ENCODE results near the gene EXOC3L1.

EXOC3L1 gene

DNA sequence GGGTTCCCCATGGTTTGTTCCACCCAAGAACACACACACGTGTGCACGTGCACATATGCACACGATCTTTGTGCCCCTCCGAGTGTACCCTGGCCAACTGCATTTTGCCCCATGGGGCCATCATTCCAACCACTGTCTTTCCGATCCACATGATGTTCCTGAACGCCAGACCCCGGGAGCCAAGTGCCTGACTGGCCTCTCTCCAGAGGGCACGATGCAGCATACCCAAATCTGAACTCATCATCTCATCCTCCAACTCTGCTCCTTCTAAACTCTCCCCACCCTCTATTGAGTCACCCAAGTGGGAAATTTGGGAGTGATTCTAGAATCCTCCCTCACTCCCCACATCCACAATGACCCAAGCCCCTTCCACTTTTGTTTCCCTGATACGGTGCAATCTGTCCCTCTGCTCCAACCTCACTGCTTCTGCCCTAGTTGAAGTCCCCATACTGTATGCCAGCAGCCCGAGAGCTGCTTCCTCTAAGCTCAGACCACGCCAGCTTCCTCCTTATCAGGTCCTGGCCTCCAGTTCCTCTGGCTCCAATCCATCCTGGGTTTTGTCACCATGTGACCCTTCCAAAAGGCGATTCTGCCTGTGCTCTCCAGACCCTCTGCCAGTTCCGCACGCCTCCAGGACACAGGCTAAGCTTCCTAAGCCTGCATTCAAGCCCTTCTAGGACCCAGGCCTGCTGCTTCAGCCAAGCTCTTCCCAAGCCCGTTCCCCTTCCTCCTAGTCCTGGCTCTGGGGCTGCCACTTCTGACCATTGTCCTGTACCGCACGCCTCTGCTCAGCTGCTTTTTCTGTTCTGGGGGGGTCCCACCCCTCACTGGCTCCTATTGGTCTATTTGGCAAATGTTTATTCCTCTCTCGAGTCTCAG is 26.9 kb upstream of the EXOC3L1 start:
- peak; percentile 94 for DNase-seq

DNA sequence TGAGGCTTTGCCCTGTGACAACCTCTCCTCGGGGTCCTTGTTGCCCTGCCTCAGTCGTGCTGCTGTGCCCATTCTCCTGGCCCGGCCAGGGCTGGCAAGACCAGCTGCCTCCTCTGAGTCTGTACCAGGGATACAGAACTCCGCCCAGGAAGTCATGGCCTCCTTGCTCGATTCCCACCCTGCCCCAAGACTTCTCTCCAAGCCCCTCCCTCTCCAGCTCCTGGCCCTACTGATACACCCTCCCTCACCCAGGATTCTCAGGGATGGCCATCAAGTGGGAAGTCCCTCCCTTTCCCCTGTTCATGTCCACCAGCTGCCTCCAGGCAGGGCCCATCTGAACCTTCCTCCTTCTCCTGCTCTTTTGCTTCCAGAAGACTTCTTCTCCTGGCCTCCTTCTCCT is 25.8 kb upstream of the EXOC3L1 start:
- DNase-seq: no peak

DNA sequence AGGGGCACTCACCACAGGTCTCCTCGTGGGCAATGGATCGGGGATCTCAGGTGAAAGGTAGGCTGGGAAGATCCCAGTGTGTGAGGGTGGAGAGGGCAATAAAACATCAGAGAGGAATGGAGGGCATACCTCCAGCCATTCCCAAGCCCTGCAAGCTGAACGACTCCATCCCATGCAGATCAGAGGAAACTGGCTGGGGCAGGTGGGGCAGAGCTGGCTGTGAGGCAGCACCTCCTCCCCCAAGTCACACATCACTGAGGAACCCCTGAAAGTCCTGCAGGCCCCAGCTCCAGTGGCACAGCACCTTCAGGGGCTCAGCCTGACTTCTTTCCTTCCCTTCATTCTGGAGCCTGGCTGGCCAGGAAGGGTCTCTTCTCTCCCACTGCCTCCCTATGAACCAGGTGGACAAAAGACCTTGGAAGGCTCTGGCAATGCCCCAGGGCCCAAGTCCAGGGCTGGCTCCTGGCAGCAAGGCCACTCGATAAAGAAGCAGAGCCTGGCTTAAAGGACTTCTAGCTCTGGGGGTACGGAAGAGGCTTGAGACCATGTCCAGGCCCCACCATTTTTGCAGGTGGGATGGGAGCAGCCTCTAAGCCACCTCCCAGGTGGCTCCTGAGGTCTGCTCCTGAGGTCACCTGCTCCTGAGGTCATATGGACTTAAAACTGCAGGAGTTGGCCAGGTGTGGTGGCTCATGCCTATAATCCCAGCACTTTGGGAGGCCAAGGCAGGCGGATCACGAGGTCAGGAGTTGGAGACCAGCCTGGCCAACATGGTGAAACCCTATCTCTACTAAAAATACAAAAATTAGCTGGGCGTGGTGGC is 23.5 kb upstream of the EXOC3L1 start:
- no peak for DNase-seq

DNA sequence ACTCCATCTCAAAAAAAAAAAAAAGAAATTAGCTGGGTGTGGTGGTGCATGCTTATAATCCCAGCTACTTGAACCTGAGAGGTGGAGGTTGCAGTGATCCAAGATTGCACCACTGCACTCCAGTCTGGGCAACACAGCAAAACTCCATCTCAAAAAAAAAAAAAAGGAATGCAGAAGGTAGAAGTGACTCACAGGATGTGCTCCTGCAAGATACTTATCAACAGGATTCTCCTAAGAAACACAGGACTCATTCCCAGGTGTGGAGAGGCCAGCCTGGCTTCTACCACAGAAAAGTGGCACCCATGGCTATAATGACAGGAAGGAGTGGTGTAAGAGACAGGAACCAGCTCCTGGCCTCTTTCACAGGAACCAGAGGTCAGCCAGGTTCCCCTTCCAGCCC is 22.8 kb upstream of the EXOC3L1 start:
- DNase-seq: no peak

DNA sequence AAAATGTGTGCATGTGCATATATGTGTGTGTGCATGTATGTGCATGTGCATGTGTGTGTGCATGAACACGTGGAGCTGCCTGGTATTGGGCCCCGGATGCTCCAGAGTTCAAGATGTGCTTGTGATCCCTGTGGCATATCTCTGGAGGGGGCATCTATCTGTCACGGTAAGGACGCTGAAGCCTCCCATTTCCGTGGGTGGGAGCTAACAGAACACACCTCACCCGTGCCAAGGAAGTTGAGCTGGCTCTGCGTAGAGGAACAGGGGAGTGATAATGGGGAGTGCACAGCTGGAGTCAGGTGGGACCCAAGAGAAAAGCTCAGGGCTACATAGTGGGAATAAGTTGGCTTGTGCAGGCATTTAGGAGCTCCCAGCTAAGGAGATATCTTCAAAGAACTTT is 21.7 kb upstream of the EXOC3L1 start:
- DNase-seq: no peak

DNA sequence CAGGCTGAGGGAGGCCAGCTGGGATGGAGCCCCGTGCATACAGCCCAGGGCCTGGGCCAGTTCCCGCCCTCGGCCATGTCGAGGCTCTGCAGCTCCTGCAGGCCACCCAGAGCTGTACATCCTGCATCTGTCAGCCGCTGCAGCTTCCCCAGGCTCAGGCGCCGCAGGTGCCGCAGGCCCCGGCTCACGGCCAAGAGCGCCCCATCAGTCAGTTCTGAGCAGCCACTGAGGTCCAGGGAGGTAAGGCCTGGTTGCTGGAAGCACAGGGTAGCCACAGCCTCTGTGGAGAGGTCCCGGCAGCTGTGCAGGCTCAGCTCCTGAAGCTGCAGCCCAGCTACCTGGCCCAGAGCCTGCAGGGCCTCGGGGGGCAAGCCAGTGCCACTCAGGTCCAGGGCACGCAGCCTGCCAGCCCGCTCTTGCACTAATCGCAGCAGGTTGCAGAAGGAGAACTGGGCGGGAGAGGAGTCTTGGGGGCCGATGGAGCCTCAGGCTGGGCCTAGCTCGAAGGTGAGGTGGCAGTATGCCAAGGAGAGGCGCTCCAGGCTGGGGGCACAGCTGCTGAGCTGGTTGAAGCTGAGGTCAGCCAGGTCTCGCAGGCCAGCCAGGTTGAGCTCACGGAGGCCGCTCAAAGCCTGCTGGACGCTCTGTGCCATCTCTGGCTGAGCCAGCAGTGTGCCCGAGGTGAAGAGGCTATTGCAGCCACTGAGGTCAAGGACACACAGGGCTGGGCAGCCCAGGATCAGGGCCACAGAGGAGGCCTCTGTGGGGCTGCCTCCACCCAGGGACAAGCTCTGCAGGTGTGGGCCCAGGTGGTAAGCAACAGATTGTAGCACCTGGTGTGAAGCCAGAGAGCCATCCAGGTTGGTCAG is 20.4 kb upstream of the EXOC3L1 start:
- no peak for DNase-seq

DNA sequence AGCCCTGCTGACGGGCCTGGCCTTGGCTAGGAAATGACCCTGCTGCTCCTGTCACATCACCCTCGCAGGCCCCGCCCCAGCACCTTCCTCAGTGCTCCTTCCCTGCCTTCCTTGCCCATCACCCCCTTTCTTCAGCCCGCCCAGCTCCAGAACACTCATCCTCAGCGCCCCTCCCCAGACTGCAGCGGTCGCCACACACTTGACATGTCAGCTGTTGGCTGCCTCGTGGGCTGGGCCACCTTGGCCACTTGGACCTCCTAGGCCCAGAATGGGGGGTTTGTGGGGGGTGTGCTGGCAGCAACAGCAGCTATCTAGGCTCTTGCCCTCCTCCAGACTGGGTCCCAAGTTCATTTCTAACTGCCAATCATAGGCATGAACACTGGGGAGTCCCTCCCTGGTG is 19.6 kb upstream of the EXOC3L1 start:
- no peak for DNase-seq

DNA sequence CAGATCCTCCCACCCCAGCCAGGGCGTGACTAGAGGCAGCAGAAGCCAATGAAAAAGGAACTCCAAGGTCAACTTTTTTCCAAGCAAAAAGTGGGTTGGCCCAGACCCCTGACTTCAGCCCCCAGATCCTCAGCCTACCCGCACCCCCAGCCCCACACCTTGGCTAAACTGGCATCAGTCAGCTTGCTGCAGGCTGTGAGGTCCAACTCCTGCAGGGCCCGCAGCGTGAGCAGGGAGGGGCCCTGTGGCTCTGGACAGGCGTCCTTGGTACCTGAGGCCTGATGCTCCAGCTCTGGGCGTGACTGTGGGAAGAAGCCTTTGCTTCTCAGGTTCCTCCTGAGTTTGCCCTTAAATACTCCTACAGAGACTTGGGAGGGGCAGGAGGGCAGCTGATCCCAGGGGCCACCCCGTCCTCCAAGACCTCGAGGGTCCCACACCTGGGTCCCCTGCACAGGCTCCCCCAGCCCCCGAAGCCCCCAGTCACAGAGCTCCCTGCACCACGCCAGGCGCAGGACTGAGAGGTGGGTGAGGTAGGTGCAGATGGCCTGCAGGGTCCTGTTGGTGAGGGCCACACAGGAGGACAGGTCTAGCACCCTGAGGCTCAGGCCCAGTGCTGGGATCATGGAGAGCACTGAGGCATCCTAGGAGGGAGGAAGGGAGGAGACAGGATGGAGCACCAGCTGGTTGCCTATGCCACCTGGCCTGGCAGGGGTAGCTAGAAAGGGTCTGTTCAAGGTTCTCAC is 18.4 kb upstream of the EXOC3L1 start:
- no peak for DNase-seq

DNA sequence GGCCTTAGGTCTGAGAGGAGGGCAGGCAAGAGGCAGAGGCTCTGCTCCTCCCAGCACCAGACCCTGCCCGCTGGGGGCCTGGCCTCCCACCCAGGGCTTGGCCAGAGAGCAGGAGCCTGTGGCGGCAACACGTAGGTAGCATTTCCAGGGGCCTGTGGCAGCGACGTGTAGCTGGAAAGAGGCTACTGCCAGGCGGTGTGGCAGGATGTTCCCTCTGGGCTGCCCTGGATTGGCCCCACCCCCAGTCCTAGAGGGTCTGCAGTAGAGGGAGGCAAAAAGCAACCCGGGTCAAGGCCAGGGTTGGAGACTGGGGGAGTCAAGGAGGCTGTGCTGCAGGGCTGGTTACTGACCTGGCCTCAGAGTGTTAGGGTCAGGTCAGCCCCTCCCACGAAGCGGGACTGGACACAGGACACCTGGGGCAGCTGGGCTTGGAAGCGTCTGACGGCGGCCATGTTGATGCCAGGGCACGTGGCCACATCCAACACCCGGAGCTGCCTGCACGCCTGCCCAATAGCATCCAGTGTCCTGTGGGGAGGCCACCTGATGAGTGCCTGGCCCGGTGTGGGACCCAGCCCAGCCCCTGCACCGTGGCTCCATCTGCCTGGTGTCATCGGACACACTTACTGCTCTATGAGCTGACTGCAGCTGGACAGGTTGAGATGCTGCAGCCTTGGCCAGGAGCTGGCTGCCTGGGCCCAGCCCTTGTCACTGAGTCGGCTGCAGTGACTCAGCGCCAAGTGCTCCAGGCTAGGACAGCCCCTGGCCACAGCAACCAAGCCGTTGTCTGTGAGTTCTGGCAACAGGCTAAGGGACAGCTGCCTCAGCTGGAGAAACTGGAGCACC is 17.5 kb upstream of the EXOC3L1 start:
- peak; percentile 36 for DNase-seq

DNA sequence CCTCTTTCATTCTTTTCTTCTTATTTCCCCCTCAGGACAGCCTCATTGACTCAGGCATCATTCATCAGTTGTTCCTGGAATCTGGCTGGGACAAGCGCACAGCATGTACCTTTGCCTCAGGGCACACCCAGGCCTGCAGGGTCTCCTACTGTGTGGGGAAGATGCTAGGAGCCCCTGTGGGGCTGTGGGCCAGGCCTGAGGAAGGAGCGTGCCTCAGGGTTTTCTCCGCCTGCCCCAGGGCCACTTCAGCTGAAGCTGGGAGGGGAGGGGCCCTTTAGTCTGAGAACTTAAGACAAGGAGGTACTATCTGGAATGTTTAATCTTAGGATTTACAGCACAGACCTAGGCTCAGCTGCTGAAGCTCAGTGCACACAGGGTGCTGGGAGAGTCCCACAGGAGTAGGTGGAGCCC is 16.9 kb upstream of the EXOC3L1 start:
- no peak for DNase-seq

DNA sequence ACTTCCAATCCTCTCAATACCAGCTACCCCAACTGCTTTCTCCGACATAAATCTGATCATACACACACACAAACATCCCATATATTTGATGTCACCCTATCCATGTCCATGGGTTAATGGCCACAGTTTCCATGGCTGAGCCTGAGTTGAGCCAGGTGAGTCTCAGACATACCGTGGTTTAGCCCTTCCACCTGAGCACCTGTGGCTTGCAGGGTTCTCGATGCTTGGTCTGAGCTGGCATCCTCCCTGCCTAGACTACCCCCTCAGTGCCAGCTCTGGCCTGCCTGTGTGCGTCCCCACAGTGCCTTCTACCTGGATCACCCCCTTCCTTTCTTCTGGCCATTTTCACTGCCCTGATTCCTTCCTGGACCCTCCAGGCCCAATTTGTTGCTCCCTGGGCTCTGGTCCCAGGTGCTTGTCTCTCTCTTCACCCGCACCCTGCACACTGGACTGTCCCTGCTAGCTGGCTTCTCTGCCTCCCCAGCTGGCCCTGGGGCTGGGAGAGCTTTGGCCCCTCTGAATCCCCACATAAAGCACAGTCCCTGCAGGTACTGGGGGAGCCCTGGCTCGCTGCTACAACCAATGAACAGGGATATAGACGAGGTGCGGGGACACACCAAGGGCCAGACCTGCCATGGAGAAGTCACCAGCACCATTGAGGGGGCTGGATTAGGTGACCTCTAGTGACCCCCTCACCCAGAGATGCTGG is 16.3 kb upstream of the EXOC3L1 start:
- DNase-seq: no peak

DNA sequence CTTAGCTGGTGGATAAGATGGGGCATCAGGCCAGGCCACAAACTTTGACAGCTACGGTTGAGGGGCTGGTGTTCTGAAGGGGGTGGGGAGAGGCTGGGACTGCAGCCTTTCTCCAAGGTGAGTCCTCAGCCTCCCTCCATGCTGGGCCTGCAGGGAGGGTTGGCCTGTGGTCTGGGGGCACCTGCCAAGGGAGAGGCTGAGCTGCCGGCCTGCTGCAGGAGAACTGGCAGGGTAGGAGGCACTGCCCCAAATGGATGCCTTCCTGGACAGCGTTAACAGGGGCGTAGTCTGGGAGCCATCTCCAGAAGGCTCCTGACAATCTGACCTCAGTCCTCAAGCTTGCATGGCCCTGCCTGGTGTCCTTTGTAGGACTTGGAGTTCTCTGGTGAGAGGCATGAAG is 14.1 kb upstream of the EXOC3L1 start:
- DNase-seq: no peak

DNA sequence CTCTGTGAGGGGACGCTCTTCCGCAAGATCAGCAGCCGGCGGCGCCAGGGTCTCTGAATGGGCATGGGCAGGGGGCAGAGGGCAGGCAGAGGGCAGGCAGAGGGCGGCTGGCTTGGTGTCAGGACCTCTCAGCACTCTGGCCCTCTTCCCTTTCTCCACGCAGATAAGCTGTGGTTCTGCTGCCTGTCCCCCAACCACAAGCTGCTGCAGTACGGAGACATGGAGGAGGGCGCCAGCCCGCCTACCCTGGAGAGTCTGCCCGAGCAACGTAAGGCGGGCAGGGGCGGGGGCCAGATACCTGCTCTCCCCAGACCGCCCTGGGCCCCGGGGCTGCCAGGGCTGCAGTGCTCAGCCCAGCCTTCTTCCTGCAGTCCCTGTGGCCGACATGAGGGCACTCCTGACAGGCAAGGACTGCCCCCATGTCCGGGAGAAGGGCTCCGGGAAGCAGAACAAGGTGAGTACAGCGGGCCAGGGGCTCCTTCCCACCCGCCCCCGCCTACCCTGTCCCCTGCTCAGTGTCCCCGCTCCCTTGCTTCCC is 13.1 kb upstream of the EXOC3L1 start:
- no peak for DNase-seq

DNA sequence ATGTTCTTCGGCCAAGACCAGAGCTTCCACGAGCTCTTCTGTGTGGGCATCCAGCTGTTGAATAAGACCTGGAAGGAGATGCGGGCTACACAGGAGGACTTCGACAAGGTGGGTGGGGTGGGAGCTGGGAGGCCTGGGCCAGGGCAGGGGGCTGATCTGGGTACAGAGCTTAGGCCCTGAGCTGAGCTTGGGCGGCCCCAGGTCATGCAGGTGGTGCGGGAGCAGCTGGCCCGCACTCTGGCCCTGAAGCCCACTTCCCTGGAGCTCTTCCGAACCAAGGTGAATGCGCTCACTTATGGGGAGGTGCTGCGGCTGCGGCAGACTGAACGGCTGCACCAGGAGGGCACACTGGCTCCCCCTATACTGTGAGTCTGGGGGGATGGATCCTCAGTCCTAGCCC is 12.5 kb upstream of the EXOC3L1 start:
- no peak for DNase-seq

DNA sequence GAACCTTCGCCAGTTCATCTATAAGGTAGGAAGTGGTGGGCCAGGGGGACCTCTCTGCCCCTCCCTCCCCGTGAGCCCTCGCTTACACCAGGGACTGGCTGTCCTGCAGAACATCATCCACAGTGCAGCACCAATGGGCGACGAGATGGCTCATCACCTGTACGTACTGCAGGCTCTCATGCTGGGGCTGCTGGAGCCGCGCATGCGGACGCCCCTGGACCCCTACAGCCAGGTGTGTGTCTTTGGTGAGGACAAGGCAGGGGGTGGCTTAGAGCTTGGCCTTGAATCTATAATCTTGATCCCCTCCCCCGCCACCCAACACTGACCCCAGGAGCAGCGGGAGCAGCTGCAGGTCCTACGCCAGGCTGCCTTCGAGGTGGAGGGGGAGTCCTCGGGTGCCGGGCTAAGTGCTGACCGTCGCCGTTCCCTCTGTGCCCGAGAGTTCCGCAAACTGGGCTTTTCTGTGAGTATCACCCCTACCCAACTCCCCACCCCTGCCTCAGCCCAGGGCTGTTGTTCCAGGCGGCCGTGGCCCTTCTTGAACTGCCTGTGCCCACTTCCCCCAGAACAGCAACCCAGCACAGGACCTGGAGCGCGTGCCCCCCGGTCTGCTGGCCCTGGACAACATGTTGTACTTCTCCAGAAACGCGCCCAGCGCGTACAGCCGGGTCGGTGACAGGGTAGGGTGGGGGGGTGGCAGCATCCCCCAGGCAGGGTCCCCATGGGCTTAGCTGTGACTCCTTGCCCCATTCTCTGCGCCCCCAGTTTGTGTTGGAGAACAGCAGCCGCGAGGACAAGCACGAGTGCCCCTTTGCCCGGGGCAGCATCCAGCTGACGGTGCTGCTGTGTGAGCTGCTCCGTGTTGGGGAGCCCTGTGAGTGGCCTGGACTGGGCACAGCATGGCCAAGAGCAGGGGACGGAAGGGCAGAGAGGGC is 11.7 kb upstream of the EXOC3L1 start:
- no peak for DNase-seq

DNA sequence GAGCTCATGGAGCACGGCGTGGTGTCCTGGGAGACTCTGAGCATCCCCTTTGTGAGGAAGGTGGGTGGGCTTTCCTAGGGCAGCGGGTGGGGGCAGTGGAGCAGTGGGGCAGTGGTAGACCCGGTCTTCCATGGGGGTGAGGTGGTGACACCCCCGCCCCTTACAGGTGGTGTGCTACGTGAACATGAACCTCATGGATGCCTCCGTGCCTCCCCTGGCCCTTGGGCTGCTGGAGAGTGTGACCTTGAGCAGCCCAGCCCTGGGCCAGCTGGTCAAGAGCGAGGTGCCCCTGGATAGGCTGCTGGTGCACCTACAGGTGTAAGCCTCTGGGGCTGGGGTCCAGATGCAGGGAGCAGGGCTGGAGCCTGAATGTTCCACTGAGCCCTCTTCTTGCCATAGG is 10.6 kb upstream of the EXOC3L1 start:
- DNase-seq: no peak

DNA sequence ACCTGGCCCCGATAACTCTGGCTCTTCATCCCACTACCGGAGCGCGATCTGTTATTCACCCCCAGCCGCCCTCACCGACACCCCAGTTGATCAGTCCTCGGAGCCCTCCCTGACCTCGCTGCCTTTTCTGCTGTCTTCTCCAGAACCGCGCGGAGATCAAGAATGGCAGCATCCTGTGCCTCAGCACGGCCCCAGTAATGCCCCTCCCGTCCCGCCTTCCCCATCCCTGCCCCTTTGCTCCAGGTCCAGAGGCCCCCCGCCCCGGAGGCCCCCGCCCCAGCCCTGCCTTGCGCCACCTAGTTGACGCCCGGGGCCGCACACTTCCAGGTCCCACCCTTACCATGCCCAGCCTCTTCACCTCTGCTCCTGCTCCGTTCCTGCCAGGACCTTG is 9.9 kb upstream of the EXOC3L1 start:
- no peak for DNase-seq

DNA sequence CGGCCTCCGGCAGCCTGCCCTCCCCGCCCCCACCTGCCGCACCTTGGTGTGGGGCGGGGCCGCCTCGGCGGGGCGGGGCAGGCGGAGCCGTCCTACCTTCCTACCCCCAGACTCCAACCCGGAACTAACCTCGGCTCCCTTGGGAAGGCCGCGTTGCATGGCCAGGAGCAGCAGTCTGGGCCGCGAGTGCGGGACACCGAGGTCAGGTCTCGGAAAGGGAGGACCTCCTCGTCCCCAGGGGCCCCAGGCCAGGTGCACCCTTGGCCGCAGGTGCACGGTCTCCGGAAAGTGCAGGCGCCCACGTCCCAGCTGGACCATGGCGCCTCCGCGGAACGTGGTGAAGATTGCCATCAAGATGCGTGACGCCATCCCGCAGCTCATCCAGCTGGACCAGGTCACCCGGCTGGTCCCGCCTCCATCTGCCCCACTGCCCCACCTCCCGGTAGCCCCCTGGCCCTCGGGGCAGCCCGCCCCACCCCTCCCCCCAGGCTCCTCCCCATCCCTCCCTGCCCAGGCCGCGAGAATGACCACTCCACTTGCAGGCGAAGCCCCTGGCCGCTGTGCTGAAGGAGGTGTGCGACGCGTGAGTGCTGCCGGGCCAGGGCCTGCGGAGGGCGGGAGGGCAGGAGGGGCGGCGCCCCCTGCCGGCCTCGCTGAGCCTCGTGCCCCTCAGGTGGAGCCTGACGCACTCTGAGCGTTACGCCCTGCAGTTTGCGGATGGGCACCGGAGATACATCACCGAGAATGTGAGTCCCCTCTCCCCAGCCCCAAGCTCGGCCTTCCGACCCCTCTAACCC is 9.3 kb upstream of the EXOC3L1 start, which contains the start of gene ELMO3:
Gene ELMO3 (plus strand): TSS at position 121 of the 797 bp plus-strand sequence. CDS start 196 bp downstream, at position 317.
- DNase-seq: no peak
